Choroid plexus epithelial cell (primary cell): ENCODE measurements around the gene STRA6.

Experiments used
- DNase-seq: peaks from one replicate; pipeline ENCODE4 v3.0.0-alpha.2; 2010; ENCODE audit warnings: low read depth
- H3K4me3 ChIP-seq: 2 replicates; pipeline ENCODE4 v1.5.1; 2011; ENCODE audit warnings: low read depth, mild to moderate bottlenecking, control low read depth, low read length, moderate library complexity
- CTCF ChIP-seq: conservative IDR thresholded peaks from 2 replicates; pipeline ENCODE4 v1.5.1; 2011; ENCODE audit warnings: low read depth, mild to moderate bottlenecking, control low read depth, inconsistent platforms, low read length, moderate library complexity

Gene STRA6

GRCh38 chr15:74144153-74144775 lies 58.3 kb downstream of the STRA6 start:
- no peak for DNase-seq
- no peak overlapping the region for H3K4me3 ChIP-seq
- TF ChIP-seq CTCF: peak; percentile 18

GRCh38 chr15:74141591-74141990 lies 61.0 kb downstream of the STRA6 start:
- no peak overlapping the region for H3K4me3 ChIP-seq
- peak; percentile 65 for DNase-seq
- no peak for TF ChIP-seq CTCF

GRCh38 chr15:74138642-74139041 lies 63.9 kb downstream of the STRA6 start:
- TF ChIP-seq CTCF: no peak
- no peak overlapping the region for H3K4me3 ChIP-seq

GRCh38 chr15:74137537-74137894 lies 65.1 kb downstream of the STRA6 start:
- no peak overlapping the region for H3K4me3 ChIP-seq
- no peak for DNase-seq
- TF ChIP-seq CTCF: no peak

More at GRCh38 chr15:74138642-74139041, 63.9 kb downstream of the STRA6 start:
- DNase-seq: no peak

- H3K4me3 ChIP-seq: peak overlapping the region; percentile 58
- DNase-seq: no peak
- no peak for TF ChIP-seq CTCF
Observed at GRCh38 chr15:74136814-74137536, 65.6 kb downstream of the STRA6 start.

- TF ChIP-seq CTCF: no peak
- no peak for DNase-seq
- H3K4me3 ChIP-seq: peak overlapping the region; percentile 58
Observed at GRCh38 chr15:74136540-74136813, 66.1 kb downstream of the STRA6 start.

GRCh38 chr15:74135041-74135565 lies 67.5 kb downstream of the STRA6 start:
- no peak for DNase-seq
- no peak overlapping the region for H3K4me3 ChIP-seq
- TF ChIP-seq CTCF: no peak
